Ascending aorta (tissue), 2 donors: ENCODE results near the gene FAM89A. TPM values are rescaled to one million over a fixed set of nuclear protein-coding genes. Genes with fewer than 3 reads are reported as not detected.

ENCODE experiments used
- DNase-seq, 2 donors: peaks; one replicate each; pipeline ENCODE4 v3.0.0-alpha.2; 2019; ENCODE audit warnings: low spot score in 2 of 2
- H3K27ac ChIP-seq, 2 donors: fragments of 200-600 bp; sonication (generic); one replicate each; pipeline ENCODE4 v1.5.1; 2016 to 2017; ENCODE audit warnings: mild to moderate bottlenecking in 1 of 2
- H3K27me3 ChIP-seq: fragments of 200-600 bp; sonication (generic); one replicate; pipeline ENCODE4 v1.5.1; 2017
- H3K36me3 ChIP-seq, 2 donors: fragments of 200-600 bp; sonication (generic); one replicate each; pipeline ENCODE4 v1.5.1; 2016
- H3K4me1 ChIP-seq, 2 donors: fragments of 200-600 bp; sonication (generic); one replicate each; pipeline ENCODE4 v1.5.1; 2016 to 2017; ENCODE audit warnings: mild to moderate bottlenecking in 1 of 2
- H3K4me3 ChIP-seq, 2 donors: fragments of 200-600 bp; sonication (generic); one replicate each; pipeline ENCODE4 v1.5.1; 2016 to 2017; ENCODE audit warnings: mild to moderate bottlenecking in 1 of 2
- H3K9me3 ChIP-seq, 2 donors: fragments of 200-600 bp; sonication (generic); one replicate each; pipeline ENCODE4 v1.5.1; 2016
- CTCF ChIP-seq, 3 experiments: fragments of 200-600 bp in 2 of 3; fragments of 450-650 bp in 1 of 3; sonication (generic) in 2 of 3; IDR thresholded peaks; one replicate each; pipeline ENCODE4 v1.5.1; 2016 to 2019; ENCODE audit warnings: antibody characterized with exemption in 3 of 3, mild to moderate bottlenecking in 1 of 3, moderate library complexity in 1 of 3
- intact Hi-C: fragments of 100-400 bp; cut with DNase I; formaldehyde crosslinking; loops from one replicate; pipeline ENCODE4 v1.15.1; 2023
- total RNA-seq: library from RNA; depleted of rRNA; stranded (reverse); fragments of >200 nt; gene quantifications from one replicate; pipeline ENCODE4 v1.1.0, GENCODE V29; 2016

The FAM89A gene
- total RNA-seq, 1 donor from 2014 or later = 47.5 TPM

GRCh38 chr1:231063331-231063730 lies 23.3 kb upstream of the FAM89A start:
- intact Hi-C loops = no loop called here
- H3K27me3 ChIP-seq = no peaks in the 10 kb centered on the region
- no peak overlapping the region for H3K4me3 ChIP-seq
- no peak for DNase-seq
- H3K9me3 ChIP-seq = no peaks in the 10 kb centered on the region
- H3K4me1 ChIP-seq = no peaks in the 10 kb centered on the region
- no peak overlapping the region for H3K27ac ChIP-seq
- H3K36me3 ChIP-seq = no peaks in the 10 kb centered on the region
- TF ChIP-seq CTCF (IDR thresholded peaks at IDR 0.05) = no peak

- H3K4me3 ChIP-seq = no peak overlapping the region
- H3K9me3 ChIP-seq = no peaks in the 10 kb centered on the region
- no peaks in the 10 kb centered on the region for H3K27me3 ChIP-seq
- no peak for DNase-seq
- no peak overlapping the region for H3K27ac ChIP-seq
- intact Hi-C loops = no loop called here
- H3K4me1 ChIP-seq = no peaks in the 10 kb centered on the region
- no peaks in the 10 kb centered on the region for H3K36me3 ChIP-seq
- no peak for TF ChIP-seq CTCF (IDR thresholded peaks at IDR 0.05)
These were observed 22.6 kb upstream of the FAM89A start for GRCh38 chr1:231062500-231063270.

GRCh38 chr1:231059566-231060193 lies 19.6 kb upstream of the FAM89A start:
- intact Hi-C loops = no loop called here
- no peak for TF ChIP-seq CTCF (IDR thresholded peaks at IDR 0.05)
- no peak for DNase-seq
- H3K27ac ChIP-seq = no peak overlapping the region
- H3K4me1 ChIP-seq = no peaks in the 10 kb centered on the region
- no peaks in the 10 kb centered on the region for H3K27me3 ChIP-seq
- H3K9me3 ChIP-seq = no peaks in the 10 kb centered on the region
- no peak overlapping the region for H3K4me3 ChIP-seq
- H3K36me3 ChIP-seq = no peaks in the 10 kb centered on the region

GRCh38 chr1:231058416-231059109 lies 18.5 kb upstream of the FAM89A start:
- intact Hi-C loops = no loop called here

GRCh38 chr1:231057410-231057809 lies 17.4 kb upstream of the FAM89A start:
- Histone ChIP-seq H3K27me3 (no peaks in the 10 kb centered on the region), H3K9me3 (no peaks in the 10 kb centered on the region), H3K4me1 (no peaks in the 10 kb centered on the region), H3K36me3 (no peaks in the 10 kb centered on the region), H3K4me3 (no peak overlapping the region), H3K27ac (no peak overlapping the region)
- no peak for DNase-seq
- intact Hi-C loops = no loop called here
- TF ChIP-seq CTCF (IDR thresholded peaks at IDR 0.05) = no peak

More at GRCh38 chr1:231058416-231059109, 18.5 kb upstream of the FAM89A start:
- Histone ChIP-seq H3K9me3 (no peaks in the 10 kb centered on the region), H3K36me3 (no peaks in the 10 kb centered on the region), H3K27me3 (no peaks in the 10 kb centered on the region), H3K27ac (no peak overlapping the region), H3K4me1 (no peaks in the 10 kb centered on the region), H3K4me3 (no peak overlapping the region)
- no peak for TF ChIP-seq CTCF (IDR thresholded peaks at IDR 0.05)
- DNase-seq = no peak
